Spleen (tissue), 11 donors: ENCODE results near the gene ANKRD1. TPM values are rescaled to one million over a fixed set of nuclear protein-coding genes. Genes with fewer than 3 reads are reported as not detected.

ENCODE experiments used
- DNase-seq: peaks from one replicate; pipeline ENCODE4 v3.0.0-alpha.2; 2020
- H3K27ac ChIP-seq, 8 donors: fragments of 200-600 bp; sonication (generic) in 7 of 8; 1 replicate in 4 of 8; 2 replicates in 4 of 8; pipeline versions ENCODE4 v1.5.0 to v1.8.0; 2016 to 2021; ENCODE audit warnings: inconsistent platforms in 4 of 8, mild to moderate bottlenecking in 4 of 8, moderate library complexity in 1 of 8
- H3K27me3 ChIP-seq, 7 donors: fragments of 200-600 bp; sonication (generic) in 6 of 7; replicated peaks in 1 of 7; 1 replicate in 4 of 7; 2 replicates in 3 of 7; pipeline versions ENCODE4 v1.5.0 to v1.8.0; 2016 to 2021; ENCODE audit warnings: inconsistent platforms in 3 of 7, mild to moderate bottlenecking in 1 of 7
- H3K36me3 ChIP-seq, 6 donors: fragments of 200-600 bp; sonication (generic) in 5 of 6; 1 replicate in 4 of 6; 2 replicates in 2 of 6; pipeline versions ENCODE4 v1.5.0 to v1.8.0; 2016 to 2021; ENCODE audit warnings: inconsistent platforms in 2 of 6
- H3K4me1 ChIP-seq, 6 donors: fragments of 200-600 bp; sonication (generic) in 5 of 6; 1 replicate in 3 of 6; 2 replicates in 3 of 6; pipeline versions ENCODE4 v1.5.0 to v1.8.0; 2016 to 2021; ENCODE audit warnings: inconsistent platforms in 3 of 6
- H3K4me3 ChIP-seq, 8 donors: fragments of 200-600 bp; sonication (generic) in 7 of 8; 1 replicate in 4 of 8; 2 replicates in 4 of 8; pipeline versions ENCODE4 v1.5.0 to v1.8.0; 2016 to 2021; ENCODE audit warnings: inconsistent platforms in 4 of 8, mild to moderate bottlenecking in 4 of 8, moderate library complexity in 2 of 8
- H3K9me3 ChIP-seq, 8 donors: fragments of 200-600 bp; sonication (generic) in 7 of 8; 1 replicate in 4 of 8; 2 replicates in 4 of 8; pipeline versions ENCODE4 v1.5.0 to v1.8.0; 2016 to 2021; ENCODE audit warnings: inconsistent platforms in 4 of 8
- CTCF ChIP-seq, 11 experiments: fragments of 200-600 bp in 7 of 11; fragments of 450-650 bp in 4 of 11; sonication (generic) in 4 of 11; IDR thresholded peaks in 8 of 11; conservative IDR thresholded peaks in 3 of 11; 1 replicate in 7 of 11; 2 replicates in 4 of 11; pipeline versions ENCODE4 v1.4.0 to v1.8.0; 2016 to 2021; ENCODE audit warnings: antibody characterized with exemption in 11 of 11, inconsistent platforms in 4 of 11, mild to moderate bottlenecking in 1 of 11
- POLR2A ChIP-seq, 3 donors: fragments of 450-650 bp; IDR thresholded peaks; one replicate each; pipeline ENCODE4 v1.5.1; 2017; ENCODE audit warnings: antibody characterized with exemption in 3 of 3, mild to moderate bottlenecking in 1 of 3
- POLR2AphosphoS5 ChIP-seq, 3 donors: sonication (generic); formaldehyde crosslinking; IDR thresholded peaks; one replicate each; pipeline ENCODE4 v1.5.1; 2017; ENCODE audit warnings: antibody characterized with exemption in 3 of 3
- WGBS, 5 donors: extraction: QIAGEN DNeasy Blood & Tissue Kit in 3 of 5; methylation state at CpG; one replicate each; pipeline versions ENCODE4 v1.1.5 to v1.1.7; 2013 to 2018; 5-methylcytosine and 5-hydroxymethylcytosine counted together
- intact Hi-C: fragments of 100-400 bp; cut with DNase I; formaldehyde crosslinking; loops from one replicate; pipeline ENCODE4 v1.15.0; 2023; ENCODE audit warnings: low total_unique reads
- polyA plus RNA-seq, 3 donors: library from polyadenylated mRNA; stranded (reverse); fragments of 200-250 nt; gene quantifications; one replicate each; pipeline ENCODE4 v1.2.1, GENCODE V29; 2013
- total RNA-seq, 7 donors: library from RNA; depleted of rRNA in 3 of 7; stranded (reverse); fragments of >200 nt in 3 of 7; fragmentation: NEBNext Ultra II Directional in 4 of 7; extraction: Animal tissue kit (Norgen Biotek cat#: 25700) in 4 of 7; gene quantifications; one replicate each; pipeline versions ENCODE4 v1.1.0 to v1.2.1, GENCODE V29; 2016 to 2021
- donor health status: healthy with polysubstance abuse.
- donor health status: DM: no; HTN: no; CAD: no; lungs with moderate emphysema.
- donor health status: DM: no; HTN: no; CAD: no.
- donor health status: Bipolar disorder and iron deficiency.
- donor health status: healthy.
- donor health status: DM: no; HTN: no; CAD: no.
- donor health status: DM: yes; HTN: yes; CAD: no.

The ANKRD1 gene
- total and polyA plus RNA-seq, 10 donors: 0.13 to 1.6 (median 0.83) TPM; not detected in 4

- H3K36me3 ChIP-seq: peaks cover 0 to 99% (median 45%) of the 10 kb centered on the region in 6 donors
These were observed 27.7 kb downstream of the ANKRD1 start for GRCh38 chr10:90893190-90893589.

GRCh38 chr10:90890347-90890746 is 30.5 kb downstream of the ANKRD1 start:
- H3K36me3 ChIP-seq: peaks cover 0 to 100% (median 60%) of the 10 kb centered on the region in 6 donors
- H3K9me3 ChIP-seq: no peaks in the 10 kb centered on the region
- H3K4me1 ChIP-seq: no peaks in the 10 kb centered on the region
- no peak for DNase-seq
- intact Hi-C loops: no loop called here
- H3K27ac ChIP-seq: no peak overlapping the region
- no peaks in the 10 kb centered on the region for H3K27me3 ChIP-seq
- H3K4me3 ChIP-seq: no peak overlapping the region
- WGBS, 5 donors: 92 to 99% (median 95%) methylated on average over 2 of the region's 2 CpGs
- no peak for TF ChIP-seq POLR2AphosphoS5 (IDR thresholded peaks at IDR 0.05)
- no peak for TF ChIP-seq POLR2A (IDR thresholded peaks at IDR 0.05)
- TF ChIP-seq CTCF (IDR thresholded peaks at IDR 0.05 in 8 of 11, conservative IDR thresholded peaks at IDR 0.05 in 3 of 11): no peak

More at GRCh38 chr10:90893190-90893589, 27.7 kb downstream of the ANKRD1 start:
- Histone ChIP-seq H3K4me3 (no peak overlapping the region), H3K27ac (no peak overlapping the region), H3K4me1 (peaks cover 0 to 18% (median 7%) of the 10 kb centered on the region in 6 donors), H3K27me3 (no peaks in the 10 kb centered on the region), H3K9me3 (no peaks in the 10 kb centered on the region)
- 94 to 99% (median 97%) methylated on average over 3 of the region's 3 CpGs for WGBS, 5 donors
- no peak for DNase-seq
- TF ChIP-seq POLR2AphosphoS5 (IDR thresholded peaks at IDR 0.05) (no peak), POLR2A (IDR thresholded peaks at IDR 0.05) (no peak), CTCF (IDR thresholded peaks at IDR 0.05 in 8 of 11, conservative IDR thresholded peaks at IDR 0.05 in 3 of 11) (no peak)
- intact Hi-C loops: no loop called here

GRCh38 chr10:90889636-90890035 is 31.3 kb downstream of the ANKRD1 start:
- Histone ChIP-seq H3K4me3 (no peak overlapping the region), H3K36me3 (peaks cover 0 to 100% (median 58%) of the 10 kb centered on the region in 6 donors), H3K9me3 (no peaks in the 10 kb centered on the region), H3K27ac (no peak overlapping the region), H3K27me3 (no peaks in the 10 kb centered on the region), H3K4me1 (no peaks in the 10 kb centered on the region)
- DNase-seq: no peak
- no peak for TF ChIP-seq CTCF (IDR thresholded peaks at IDR 0.05 in 8 of 11, conservative IDR thresholded peaks at IDR 0.05 in 3 of 11)
- no peak for TF ChIP-seq POLR2AphosphoS5 (IDR thresholded peaks at IDR 0.05)
- no peak for TF ChIP-seq POLR2A (IDR thresholded peaks at IDR 0.05)
- intact Hi-C loops: no loop called here
- 58 to 90% (median 64%) methylated on average over 1 of the region's 1 CpG for whole genome bisulfite sequencing, 5 donors

GRCh38 chr10:90888387-90888786 is 32.5 kb downstream of the ANKRD1 start:
- H3K27me3 ChIP-seq: no peaks in the 10 kb centered on the region
- intact Hi-C loops: no loop called here
- peaks cover 0 to 98% (median 54%) of the 10 kb centered on the region in 6 donors for H3K36me3 ChIP-seq
- H3K27ac ChIP-seq: no peak overlapping the region
- no peaks in the 10 kb centered on the region for H3K9me3 ChIP-seq
- no peak overlapping the region for H3K4me3 ChIP-seq
- 85 to 96% (median 93%) methylated on average over 6 of the region's 6 CpGs for WGBS, 5 donors
- TF ChIP-seq POLR2AphosphoS5 (IDR thresholded peaks at IDR 0.05) (no peak), CTCF (IDR thresholded peaks at IDR 0.05 in 8 of 11, conservative IDR thresholded peaks at IDR 0.05 in 3 of 11) (no peak), POLR2A (IDR thresholded peaks at IDR 0.05) (no peak)
- H3K4me1 ChIP-seq: no peaks in the 10 kb centered on the region
- no peak for DNase-seq
